NCI-H1092 treated with DMSO at 0.1 percent for 48 hours (cell line): ENCODE measurements around the gene PSMD13.

Source experiments
- DNase-seq: peaks from one replicate; lab custom pipeline; 2025; lab: John Stamatoyannopoulos, UW

PSMD13 gene

DNA sequence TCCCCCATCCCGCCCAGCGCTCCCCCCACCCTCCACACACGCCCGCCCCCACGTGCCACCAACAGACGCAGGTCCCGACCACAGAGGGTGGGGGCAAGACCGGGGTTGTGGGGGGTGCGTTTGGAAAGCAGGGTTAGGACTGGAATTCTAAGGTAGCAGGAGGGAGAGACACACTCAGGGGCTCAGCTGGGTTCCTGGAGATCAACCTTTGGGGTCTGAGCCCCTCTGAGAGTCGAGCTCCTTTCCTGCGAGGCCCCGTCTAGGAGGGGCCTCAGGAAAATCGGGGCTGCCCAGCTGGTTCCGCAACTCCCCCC lies 52.6 kb downstream of the PSMD13 start:
- DNase-seq = no peak

GRCh38 chr11:289712-290620 lies 53.2 kb downstream of the PSMD13 start:
- no peak for DNase-seq

DNA sequence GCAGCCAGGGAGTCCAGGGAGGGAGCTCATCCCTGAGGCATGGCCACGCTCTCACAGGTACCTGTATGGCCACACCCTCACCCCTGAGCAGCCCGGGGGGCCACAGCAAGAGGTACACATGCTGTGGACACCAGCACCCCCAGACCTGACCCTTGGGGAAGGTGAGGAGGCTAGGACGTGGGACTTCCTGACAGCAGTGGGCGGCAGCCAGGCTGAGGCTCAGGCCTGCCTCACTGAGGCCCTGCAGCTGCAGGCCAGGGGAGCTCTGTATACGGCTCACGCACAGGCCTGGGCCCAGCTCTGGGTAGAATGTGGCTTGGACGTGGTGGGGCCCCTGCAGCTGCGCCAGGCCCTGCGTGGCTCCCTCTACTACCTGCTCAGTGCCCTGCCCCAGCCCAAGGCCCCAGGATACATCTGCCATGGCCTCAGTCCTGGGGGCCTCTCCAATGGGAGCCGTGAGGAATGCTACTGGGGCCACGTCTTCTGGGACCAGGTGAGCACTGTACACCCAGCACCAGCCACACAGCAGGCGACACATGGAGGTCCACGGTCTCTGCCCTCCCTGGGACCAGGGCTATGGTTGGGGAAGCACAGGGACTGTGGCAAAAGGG lies 54.0 kb downstream of the PSMD13 start:
- DNase-seq = no peak

GRCh38 chr11:291281-292210 lies 54.8 kb downstream of the PSMD13 start:
- no peak for DNase-seq

- DNase-seq = no peak
These were observed 55.7 kb downstream of the PSMD13 start for GRCh38 chr11:292211-293121.

- DNase-seq = no peak
These were observed 56.6 kb downstream of the PSMD13 start for GRCh38 chr11:293271-293851.

- DNase-seq = no peak
These were observed 57.3 kb downstream of the PSMD13 start for GRCh38 chr11:293852-294661.

- DNase-seq = no peak
These were observed 58.0 kb downstream of the PSMD13 start for GRCh38 chr11:294780-295179.

DNA sequence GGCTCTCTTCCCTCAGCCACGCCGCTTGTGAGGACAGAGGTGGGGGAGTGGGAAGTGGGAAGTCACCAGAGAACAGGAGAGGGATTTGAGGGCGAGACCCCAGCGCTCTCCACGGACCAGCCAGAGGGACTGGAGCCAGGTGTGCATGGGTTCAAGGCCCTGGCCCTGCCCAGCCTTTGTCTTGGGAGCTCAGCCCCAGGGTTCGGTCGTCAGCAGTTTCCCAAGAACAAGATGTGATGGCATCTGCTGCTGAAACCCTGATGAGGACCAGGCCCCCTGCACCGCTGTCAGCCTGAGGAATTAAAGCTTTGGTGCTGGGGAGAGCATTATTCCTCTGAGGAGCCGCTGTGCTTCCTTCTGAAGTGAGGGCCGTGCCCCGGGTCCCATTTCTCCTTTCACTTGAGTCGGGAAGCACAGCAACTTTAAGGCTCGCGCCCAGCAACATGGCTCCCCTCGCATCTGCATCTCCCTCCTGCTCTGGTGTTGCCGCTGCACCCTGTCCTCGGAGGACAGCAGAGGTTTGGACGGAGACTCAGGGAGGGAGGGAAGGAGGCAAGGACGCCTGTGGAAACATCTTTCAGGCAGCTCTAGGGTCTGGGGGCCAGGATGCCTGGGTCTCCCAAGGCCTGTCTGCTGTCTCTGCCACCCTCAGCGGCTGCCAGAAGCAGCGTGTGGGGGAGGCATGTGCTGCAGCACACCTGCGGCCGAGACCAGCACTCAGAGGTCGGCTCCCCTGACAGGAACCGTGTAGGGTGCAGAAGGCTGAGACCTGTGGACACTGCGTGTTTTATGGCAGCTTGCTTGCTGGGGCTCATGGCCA lies 58.8 kb downstream of the PSMD13 start:
- DNase-seq = no peak

DNA sequence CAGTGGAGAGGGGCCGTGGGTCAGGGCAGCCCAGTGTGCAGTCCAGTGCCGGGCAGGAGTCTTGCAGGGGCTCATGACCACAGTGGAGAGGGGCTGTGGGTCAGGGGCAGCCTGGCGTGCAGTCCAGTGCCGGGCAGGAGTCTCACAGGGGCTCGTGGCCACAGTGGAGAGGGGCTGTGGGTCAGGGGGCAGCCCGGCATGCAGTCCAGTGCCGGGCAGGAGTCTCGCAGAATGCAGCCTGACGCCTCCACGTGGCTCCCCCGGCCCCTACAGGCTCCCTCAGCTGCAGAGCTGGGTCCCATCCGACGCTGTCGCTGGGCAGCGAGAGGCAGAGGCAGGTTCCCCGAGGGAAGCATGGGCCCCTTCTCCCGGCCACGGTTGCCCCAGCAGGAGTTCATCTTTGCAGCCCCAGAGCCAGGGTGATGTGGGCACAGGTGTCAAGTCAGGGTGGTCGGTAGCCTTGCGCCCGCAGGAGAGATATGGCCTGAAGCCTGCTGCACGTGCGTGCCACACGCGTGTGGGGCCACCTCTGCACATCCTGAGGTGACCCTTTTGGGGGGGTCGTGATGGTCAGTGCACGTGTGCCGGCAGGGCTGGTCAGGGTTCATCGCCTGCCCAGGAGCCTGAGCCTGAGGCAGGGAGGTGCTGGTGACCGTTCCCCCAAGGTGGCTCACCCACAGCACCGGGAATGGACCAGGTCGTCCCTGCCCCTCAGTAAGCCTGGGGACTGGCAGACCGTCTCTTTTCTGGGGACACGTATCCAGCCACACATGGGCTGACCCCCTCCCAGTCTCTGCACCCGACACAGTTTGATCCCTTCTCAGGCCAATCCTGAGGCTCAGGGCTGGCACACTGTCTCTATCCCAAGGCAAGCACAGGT lies 59.6 kb downstream of the PSMD13 start:
- no peak for DNase-seq

- DNase-seq = no peak
These were observed 60.3 kb downstream of the PSMD13 start for GRCh38 chr11:297051-297585.

GRCh38 chr11:297586-298405 lies 61.0 kb downstream of the PSMD13 start:
- no peak for DNase-seq

DNA sequence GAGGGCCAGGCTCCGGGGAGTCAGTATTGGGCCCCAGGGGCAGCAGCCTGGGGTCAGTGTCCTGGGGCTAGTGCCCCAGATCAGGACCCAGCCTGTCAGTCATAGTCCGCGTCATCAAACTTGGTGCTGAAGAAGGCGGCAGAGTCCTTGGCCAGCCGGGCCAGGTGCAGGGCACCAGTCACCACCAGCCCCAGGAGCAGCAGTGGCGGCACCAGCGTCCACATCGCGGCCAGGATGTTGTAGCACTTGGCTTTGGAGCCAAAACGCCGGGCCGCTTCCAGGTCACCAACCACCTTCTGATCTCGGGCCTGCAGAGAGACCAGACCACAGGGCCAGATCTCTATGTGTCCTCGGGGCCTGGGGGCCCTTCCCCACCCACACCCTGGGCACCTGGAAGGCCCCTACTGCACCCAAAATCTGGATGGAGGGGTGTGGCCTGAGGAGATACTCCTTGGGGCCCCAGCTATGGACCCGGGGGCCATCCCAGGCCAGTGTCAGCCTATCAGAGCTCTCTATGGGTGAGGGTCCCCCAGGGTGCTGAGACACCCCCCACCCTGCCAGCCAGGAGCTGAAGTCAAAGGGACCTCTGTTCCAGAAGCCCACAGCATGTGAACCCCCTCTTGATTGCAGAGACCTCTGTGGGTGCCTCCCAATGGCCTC lies 61.8 kb downstream of the PSMD13 start:
- no peak for DNase-seq

DNA sequence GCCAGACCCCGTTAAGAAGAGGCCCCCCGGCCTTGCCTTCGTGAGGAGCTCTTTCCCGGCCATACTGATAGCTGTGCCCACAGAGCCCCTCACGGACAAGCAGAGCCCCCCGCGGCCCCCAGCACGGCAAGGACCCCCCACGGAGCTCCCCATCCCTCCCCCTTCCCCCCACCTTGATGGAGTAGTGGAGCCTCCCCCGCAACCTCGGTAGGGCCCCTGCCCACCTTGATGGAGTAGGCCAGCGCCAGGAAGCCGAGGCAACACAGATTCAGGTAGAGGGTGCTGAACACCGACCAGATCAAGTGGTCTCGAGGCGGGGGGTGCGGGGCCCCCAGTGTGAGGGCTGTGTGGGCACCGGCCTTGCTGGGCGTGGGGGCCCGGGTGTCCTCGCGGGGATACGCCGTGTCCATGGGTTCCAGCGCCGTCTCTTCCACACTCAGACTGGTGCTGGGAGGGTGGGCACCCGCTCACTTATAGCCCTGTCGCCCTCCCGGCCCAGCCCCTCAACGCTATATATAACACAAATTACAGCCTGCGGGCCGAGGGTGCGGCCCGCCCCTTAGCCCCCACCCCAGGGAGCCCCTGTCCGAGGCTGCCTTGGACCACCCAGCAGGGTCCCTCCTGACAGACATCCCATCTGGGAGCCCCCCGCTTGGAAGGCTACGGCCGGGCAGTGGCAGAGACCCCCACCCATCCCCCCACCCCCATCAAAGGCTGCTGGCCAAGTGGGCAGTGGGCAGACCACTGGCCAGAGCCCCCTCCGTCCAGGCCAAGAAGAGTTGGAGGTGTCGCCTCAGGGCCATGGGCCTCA lies 62.5 kb downstream of the PSMD13 start, which contains the start of gene IFITM5:
IFITM5 (minus strand) TSS at position 446 of the 811 bp plus-strand sequence; CDS start at position 410, 36 bp downstream.
- DNase-seq = no peak

DNA sequence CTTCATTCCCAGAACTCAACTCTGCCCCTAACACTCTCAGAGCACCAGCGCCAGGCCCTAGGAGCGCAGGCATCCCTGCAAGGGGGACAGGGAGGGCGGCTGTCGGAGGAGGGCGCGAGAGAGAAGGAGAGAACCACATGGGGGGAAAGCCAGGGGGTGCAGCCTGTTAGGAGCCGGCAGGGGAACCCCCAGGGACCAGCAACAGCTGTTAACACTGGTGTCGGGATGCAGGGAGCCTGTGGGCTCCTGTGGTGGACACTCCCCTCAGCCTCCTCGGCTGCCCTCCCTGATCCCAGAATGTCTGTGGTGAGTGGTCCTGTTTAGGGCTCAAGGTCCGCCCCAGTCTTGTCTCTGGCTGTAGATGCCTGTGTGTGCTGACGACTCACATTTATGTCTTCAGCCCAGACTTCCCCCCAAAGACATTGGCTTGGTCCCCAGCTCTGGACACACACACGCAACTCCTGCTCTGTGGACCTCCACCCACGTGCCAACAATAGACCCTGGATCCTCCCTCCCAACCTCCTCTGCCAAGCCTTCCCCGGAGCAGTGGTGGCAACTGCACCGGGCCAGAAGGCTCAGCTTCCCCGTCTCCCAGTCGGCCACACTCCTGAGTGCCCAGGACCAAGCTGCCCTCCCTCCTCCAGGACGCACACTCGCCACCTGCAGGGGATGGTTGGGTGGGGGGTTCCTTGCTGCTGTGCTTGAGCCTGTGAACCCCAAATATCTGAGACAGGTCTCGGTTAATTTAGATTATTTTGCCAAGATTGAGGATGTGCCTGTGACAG lies 63.4 kb downstream of the PSMD13 start:
- DNase-seq = no peak
